ENCODE measurements around the gene DNMBP. TPM values are rescaled to one million over a fixed set of nuclear protein-coding genes. Genes with fewer than 3 reads are reported as not detected.

Gene DNMBP
- total RNA-seq, 4 donors from 2014 or later, result 21.6 to 28.8 (median 24.6) TPM

GRCh38 chr10:99834410-99834809, 175.3 kb downstream of the DNMBP start:
- Histone ChIP-seq H3K4me3 (no peak overlapping the region), H3K27me3 (no peaks in the 10 kb centered on the region), H3K36me3 (peaks cover 0 to 26% (median 0%) of the 10 kb centered on the region in 3 donors), H3K9me3 (no peaks in the 10 kb centered on the region), H3K27ac (no peak overlapping the region), H3K4me1 (no peaks in the 10 kb centered on the region)
- no peak for DNase-seq (ENCODE audit: low spot score in 2 of 2)
- TF ChIP-seq POLR2A (IDR thresholded peaks at IDR 0.05), result no peak
- TF ChIP-seq CTCF (IDR thresholded peaks at IDR 0.05), result no peak
- TF ChIP-seq EP300 (IDR thresholded peaks at IDR 0.05), result no peak
- 66 to 83% methylated on average over 4 of the region's 4 CpGs for WGBS, 2 donors

GRCh38 chr10:99832439-99832838, 177.3 kb downstream of the DNMBP start:
- TF ChIP-seq EP300 (IDR thresholded peaks at IDR 0.05) (no peak), POLR2A (IDR thresholded peaks at IDR 0.05) (no peak), CTCF (IDR thresholded peaks at IDR 0.05) (no peak)
- Histone ChIP-seq H3K27me3 (no peaks in the 10 kb centered on the region), H3K36me3 (peaks cover 0 to 26% (median 0%) of the 10 kb centered on the region in 3 donors), H3K4me3 (no peak overlapping the region), H3K4me1 (no peaks in the 10 kb centered on the region), H3K27ac (no peak overlapping the region), H3K9me3 (no peaks in the 10 kb centered on the region)
- no peak for DNase-seq (ENCODE audit: low spot score in 2 of 2)
- 83 to 92% methylated on average over 2 of the region's 2 CpGs for WGBS, 2 donors

DNA sequence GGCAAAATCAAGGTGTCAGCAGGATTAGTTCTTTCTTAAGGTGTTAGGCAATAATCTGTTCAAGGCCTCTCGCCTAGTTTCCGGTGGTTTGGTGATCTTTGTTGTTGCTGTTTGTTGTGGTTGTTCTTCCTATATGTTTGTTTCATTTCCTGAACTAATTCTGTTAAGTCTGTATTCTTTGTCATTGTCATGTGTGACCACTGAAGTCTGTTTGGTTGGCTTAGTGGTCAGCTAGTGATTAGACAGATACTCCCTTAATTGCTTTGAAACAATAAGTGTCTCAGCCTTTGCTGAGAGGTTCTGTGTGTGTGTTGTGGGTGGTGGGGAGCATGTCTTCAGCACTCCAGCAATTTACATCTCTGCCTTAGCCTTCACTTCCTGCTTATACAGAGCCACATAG, 181.3 kb downstream of the DNMBP start:
- H3K4me3 ChIP-seq, result no peak overlapping the region
- no peaks in the 10 kb centered on the region for H3K27me3 ChIP-seq
- WGBS, 2 donors, result 85 to 89% methylated on average over 2 of the region's 2 CpGs
- H3K9me3 ChIP-seq, result no peaks in the 10 kb centered on the region
- H3K4me1 ChIP-seq, result no peaks in the 10 kb centered on the region
- TF ChIP-seq POLR2A (IDR thresholded peaks at IDR 0.05), result no peak
- TF ChIP-seq EP300 (IDR thresholded peaks at IDR 0.05), result no peak
- TF ChIP-seq CTCF (IDR thresholded peaks at IDR 0.05), result no peak
- H3K27ac ChIP-seq, result no peak overlapping the region
- peaks cover 0 to 15% (median 0%) of the 10 kb centered on the region in 3 donors for H3K36me3 ChIP-seq
- DNase-seq (ENCODE audit: low spot score in 2 of 2), result no peak

GRCh38 chr10:99827936-99828335, 181.8 kb downstream of the DNMBP start:
- Histone ChIP-seq H3K4me3 (no peak overlapping the region), H3K27me3 (no peaks in the 10 kb centered on the region), H3K9me3 (no peaks in the 10 kb centered on the region), H3K4me1 (no peaks in the 10 kb centered on the region), H3K36me3 (peaks cover 0 to 15% (median 0%) of the 10 kb centered on the region in 3 donors), H3K27ac (no peak overlapping the region)
- no peak for DNase-seq (ENCODE audit: low spot score in 2 of 2)
- 79 to 82% methylated on average over 3 of the region's 3 CpGs for WGBS, 2 donors
- TF ChIP-seq EP300 (IDR thresholded peaks at IDR 0.05) (no peak), CTCF (IDR thresholded peaks at IDR 0.05) (no peak), POLR2A (IDR thresholded peaks at IDR 0.05) (no peak)

Other genes starting within 250 kb of the DNMBP start
- gene ABCC2, start 227.3 kb downstream of the DNMBP start, total RNA-seq, result 10 to 100 TPM in 2 of 4 donors, 1 to 10 TPM in 2; 1.7 to 23.7 (median 8.4) TPM
- gene CPN1, start 71.9 kb upstream of the DNMBP start, total RNA-seq, result not detected
- 10 to 100 TPM; 15.5 to 27.9 (median 25.0) TPM for gene ERLIN1, start 176.1 kb upstream of the DNMBP start, total RNA-seq
- 10 to 100 TPM; 15.5 to 23.4 (median 19.4) TPM for gene CHUK, start 219.6 kb upstream of the DNMBP start, total RNA-seq

Measured in tibial nerve (tissue), 4 donors.